NCI-H2196 (cell line): ENCODE data around the gene GAB2.
"Not testable (repeated sequence)": the region's sequence is repeated elsewhere in the genome, so short reads cannot be mapped to it uniquely, and the experiment has no call there.

Experiments used
- DNase-seq: peaks from one replicate; lab custom pipeline; 2025; ENCODE audit not compliant: unreplicated experiment; lab: John Stamatoyannopoulos, UW

GAB2 gene

GRCh38 chr11:78371221-78371891 is 46.3 kb downstream of the GAB2 start:
- no peak for DNase-seq

GRCh38 chr11:78370406-78371172 is 47.0 kb downstream of the GAB2 start:
- DNase-seq, result no peak

GRCh38 chr11:78365381-78365792 is 52.2 kb downstream of the GAB2 start:
- DNase-seq, result no peak

GRCh38 chr11:78364128-78364751 is 53.4 kb downstream of the GAB2 start:
- DNase-seq, result no peak

GRCh38 chr11:78363024-78363619 is 54.5 kb downstream of the GAB2 start:
- DNase-seq, result no peak

- DNase-seq, result no peak
Measured at GRCh38 chr11:78361228-78361627, 56.4 kb downstream of the GAB2 start.

GRCh38 chr11:78359921-78360320 is 57.7 kb downstream of the GAB2 start:
- no peak for DNase-seq

- not testable (repeated sequence) for DNase-seq
Measured at GRCh38 chr11:78357924-78358323, 59.7 kb downstream of the GAB2 start.

- DNase-seq, result not testable (repeated sequence)
Measured at GRCh38 chr11:78357425-78357824, 60.2 kb downstream of the GAB2 start.

GRCh38 chr11:78355742-78356141 is 61.9 kb downstream of the GAB2 start:
- DNase-seq, result not testable (repeated sequence)

- DNase-seq, result no peak
Measured at GRCh38 chr11:78355309-78355705, 62.3 kb downstream of the GAB2 start.

- no peak for DNase-seq
Measured at GRCh38 chr11:78354408-78355308, 63.0 kb downstream of the GAB2 start.

GRCh38 chr11:78351979-78352841 is 65.4 kb downstream of the GAB2 start:
- DNase-seq, result no peak

GRCh38 chr11:78351193-78351592 is 66.4 kb downstream of the GAB2 start:
- no peak for DNase-seq

- DNase-seq, result no peak
Measured at GRCh38 chr11:78350646-78351165, 66.9 kb downstream of the GAB2 start.

- no peak for DNase-seq
Measured at GRCh38 chr11:78350091-78350645, 67.5 kb downstream of the GAB2 start.

GRCh38 chr11:78349624-78350023 is 68.0 kb downstream of the GAB2 start:
- no peak for DNase-seq

GRCh38 chr11:78349114-78349513 is 68.5 kb downstream of the GAB2 start:
- DNase-seq, result no peak

GRCh38 chr11:78347956-78348355 is 69.7 kb downstream of the GAB2 start:
- no peak for DNase-seq
